CD4-positive, CD25-positive, alpha-beta regulatory T cell (primary cell): ENCODE data around the gene CLDN6. TPM values are rescaled to one million over a fixed set of nuclear protein-coding genes. Genes with fewer than 3 reads are reported as not detected.

ENCODE experiments used
- ATAC-seq, 2 donors: fragments of 150-1000 bp; cut with Tn5 transposase; one replicate each; pipeline ENCODE4 v1.10.0; 2021; ENCODE audit warnings: low read depth in 2 of 2, moderate number of reproducible peaks in 2 of 2, moderate library complexity in 1 of 2
- DNase-seq, 3 donors: peaks; one replicate each; pipeline versions ENCODE4 v3.0.0 to v3.0.0-alpha.2; 2012 to 2022; ENCODE audit warnings: mixed read lengths in 1 of 3
- H3K27ac ChIP-seq: one replicate; pipeline ENCODE4 v1.7.0; 2013; ENCODE audit warnings: mild to moderate bottlenecking, low read length; ENCODE audit not compliant: insufficient read depth, poor library complexity, severe bottlenecking
- H3K27me3 ChIP-seq: one replicate; pipeline ENCODE4 v1.7.0; 2013; ENCODE audit warnings: low read length; ENCODE audit not compliant: control insufficient read depth, insufficient read depth
- H3K36me3 ChIP-seq: one replicate; pipeline ENCODE4 v1.7.0; 2013; ENCODE audit warnings: mild to moderate bottlenecking, low read length, moderate library complexity; ENCODE audit not compliant: control insufficient read depth, insufficient read depth
- H3K4me1 ChIP-seq: 2 replicates; pipeline ENCODE4 v1.7.0; 2013; ENCODE audit warnings: mild to moderate bottlenecking, low read length; ENCODE audit not compliant: insufficient read depth, control insufficient read depth, poor library complexity, severe bottlenecking
- H3K4me3 ChIP-seq: one replicate; pipeline ENCODE4 v1.7.0; 2013; ENCODE audit warnings: low read depth, mild to moderate bottlenecking, low read length, moderate library complexity
- H3K9me3 ChIP-seq, 2 experiments: 1 replicate in 1 of 2; 2 replicates in 1 of 2; pipeline ENCODE4 v1.7.0; 2013; ENCODE audit warnings: low read length in 2 of 2, mild to moderate bottlenecking in 1 of 2, moderate library complexity in 1 of 2; ENCODE audit not compliant: control insufficient read depth in 2 of 2
- H3K27ac Mint-ChIP-seq, 3 donors: one replicate each; pipeline ENCODE4 v1.8.0; 2020 to 2022; ENCODE audit warnings: mild to moderate bottlenecking in 3 of 3, mixed read lengths in 3 of 3, moderate library complexity in 2 of 3
- H3K27me3 Mint-ChIP-seq: one replicate; pipeline ENCODE4 v1.8.0; 2022; ENCODE audit warnings: mild to moderate bottlenecking, mixed read lengths
- H3K36me3 Mint-ChIP-seq: one replicate; pipeline ENCODE4 v1.8.0; 2020; ENCODE audit warnings: mixed read lengths
- H3K4me1 Mint-ChIP-seq, 4 donors: one replicate each; pipeline ENCODE4 v1.8.0; 2020 to 2022; ENCODE audit warnings: mixed read lengths in 4 of 4, mild to moderate bottlenecking in 1 of 4
- H3K4me3 Mint-ChIP-seq, 4 donors: one replicate each; pipeline ENCODE4 v1.8.0; 2020 to 2022; ENCODE audit warnings: mild to moderate bottlenecking in 4 of 4, mixed read lengths in 4 of 4, moderate library complexity in 3 of 4
- H3K9me3 Mint-ChIP-seq, 7 donors: one replicate each; pipeline ENCODE4 v1.8.0; 2020 to 2022; ENCODE audit warnings: mixed read lengths in 7 of 7, mild to moderate bottlenecking in 3 of 7, moderate library complexity in 2 of 7
- polyA plus RNA-seq, 4 donors: library from polyadenylated mRNA; unstranded; fragments of 300-500 nt; fragmentation: Illumina TruSeq; gene quantifications; one replicate each; pipeline ENCODE4 v1.2.3, GENCODE V29; 2021
- total RNA-seq: library from RNA; stranded (reverse); gene quantifications from one replicate; pipeline ENCODE4 v1.2.3, GENCODE V29; 2022

CLDN6 gene
- total and polyA plus RNA-seq, 5 donors from 2014 or later = not detected

- Histone ChIP-seq H3K36me3 (no peaks in the 10 kb centered on the region), H3K4me3 (no peak overlapping the region), H3K27ac (no peak overlapping the region), H3K27me3 (no peaks in the 10 kb centered on the region), H3K9me3 (no peaks in the 10 kb centered on the region), H3K4me1 (peaks cover 26% of the 10 kb centered on the region)
- no peak for DNase-seq
- H3K27ac Mint-ChIP-seq = no peak overlapping the region
- peaks cover 0 to 33% (median 17%) of the 10 kb centered on the region in 4 donors for H3K4me1 Mint-ChIP-seq
- peaks cover 0 to 2% (median 0%) of the 10 kb centered on the region in 7 donors for H3K9me3 Mint-ChIP-seq
- H3K27me3 Mint-ChIP-seq = peaks cover 17% of the 10 kb centered on the region
- no peak for ATAC-seq
- H3K36me3 Mint-ChIP-seq = peaks cover 10% of the 10 kb centered on the region
- peak overlapping the region in 1 of 4 donors; percentile 25 for H3K4me3 Mint-ChIP-seq
These were observed 32.0 kb upstream of the CLDN6 start for GRCh38 chr16:3049921-3050481.

- Mint-ChIP-seq H3K27ac (peak overlapping the region in 1 of 3 donors; percentile 80), H3K27me3 (peaks cover 44% of the 10 kb centered on the region), H3K36me3 (no peaks in the 10 kb centered on the region), H3K9me3 (peaks cover 0 to 2% (median 0%) of the 10 kb centered on the region in 7 donors), H3K4me1 (peaks cover 0 to 30% (median 15%) of the 10 kb centered on the region in 4 donors), H3K4me3 (peak overlapping the region in 3 of 4 donors; percentile 29 to 64 (median 33))
- Histone ChIP-seq H3K9me3 (no peaks in the 10 kb centered on the region), H3K36me3 (no peaks in the 10 kb centered on the region), H3K27me3 (peaks cover 10% of the 10 kb centered on the region), H3K4me1 (peaks cover 26% of the 10 kb centered on the region), H3K27ac (no peak overlapping the region), H3K4me3 (no peak overlapping the region)
- DNase-seq = no peak
- ATAC-seq = no peak
These were observed 29.4 kb upstream of the CLDN6 start for GRCh38 chr16:3047387-3047720.

- ATAC-seq = peak in 1 of 2 donors; percentile 23
- peaks cover 26% of the 10 kb centered on the region for H3K4me1 ChIP-seq
- Mint-ChIP-seq H3K36me3 (no peaks in the 10 kb centered on the region), H3K27ac (peak overlapping the region in 2 of 3 donors; percentile 76 to 80), H3K4me1 (peaks cover 0 to 27% (median 12%) of the 10 kb centered on the region in 4 donors), H3K4me3 (peak overlapping the region; percentile 29 to 88 (median 62)), H3K9me3 (peaks cover 0 to 2% (median 0%) of the 10 kb centered on the region in 7 donors), H3K27me3 (peaks cover 44% of the 10 kb centered on the region)
- H3K4me3 ChIP-seq = no peak overlapping the region
- no peaks in the 10 kb centered on the region for H3K9me3 ChIP-seq
- no peak for DNase-seq
- no peaks in the 10 kb centered on the region for H3K36me3 ChIP-seq
- peaks cover 10% of the 10 kb centered on the region for H3K27me3 ChIP-seq
- H3K27ac ChIP-seq = no peak overlapping the region
These were observed 28.8 kb upstream of the CLDN6 start for GRCh38 chr16:3046641-3047386.

GRCh38 chr16:3045758-3046640 lies 28.0 kb upstream of the CLDN6 start, which contains the start of gene MMP25:
Gene MMP25 (plus strand): TSS chr16:3046561. CDS start chr16:3046918, 357 bp downstream.
- peak within 1 kb of the TSS; percentile 31 for H3K4me3 ChIP-seq
- H3K4me1 ChIP-seq = peaks cover 26% of the 10 kb centered on the region
- DNase-seq (no peak), ATAC-seq (peak; percentile 22 to 34)
- peak within 1 kb of the TSS in 2 of 3 donors; percentile 76 to 80 for H3K27ac Mint-ChIP-seq
- peaks cover 0 to 2% (median 0%) of the 10 kb centered on the region in 7 donors for H3K9me3 Mint-ChIP-seq
- H3K4me1 Mint-ChIP-seq = peaks cover 0 to 27% (median 12%) of the 10 kb centered on the region in 4 donors
- no peaks in the 10 kb centered on the region for H3K36me3 Mint-ChIP-seq
- H3K27ac ChIP-seq = no peak within 1 kb of the TSS
- peak within 1 kb of the TSS; percentile 76 to 88 (median 79) for H3K4me3 Mint-ChIP-seq
- peaks cover 50% of the 10 kb centered on the region for H3K27me3 Mint-ChIP-seq
- no peaks in the 10 kb centered on the region for H3K9me3 ChIP-seq
- peaks cover 14% of the 10 kb centered on the region for H3K27me3 ChIP-seq
- H3K36me3 ChIP-seq = no peaks in the 10 kb centered on the region

GRCh38 chr16:3044708-3045107 lies 26.7 kb upstream of the CLDN6 start:
- H3K9me3 ChIP-seq = no peaks in the 10 kb centered on the region
- ATAC-seq (no peak), DNase-seq (no peak)
- no peak overlapping the region for H3K27ac ChIP-seq
- Mint-ChIP-seq H3K27ac (no peak overlapping the region), H3K36me3 (no peaks in the 10 kb centered on the region), H3K27me3 (peaks cover 63% of the 10 kb centered on the region), H3K9me3 (peaks cover 0 to 2% (median 0%) of the 10 kb centered on the region in 7 donors), H3K4me3 (peak overlapping the region; percentile 54 to 81 (median 76)), H3K4me1 (peaks cover 0 to 27% (median 12%) of the 10 kb centered on the region in 4 donors)
- H3K36me3 ChIP-seq = no peaks in the 10 kb centered on the region
- H3K4me3 ChIP-seq = no peak overlapping the region
- H3K27me3 ChIP-seq = peaks cover 17% of the 10 kb centered on the region
- peaks cover 26% of the 10 kb centered on the region for H3K4me1 ChIP-seq

- ATAC-seq (no peak), DNase-seq (no peak)
- Histone ChIP-seq H3K9me3 (no peaks in the 10 kb centered on the region), H3K4me3 (no peak overlapping the region), H3K36me3 (no peaks in the 10 kb centered on the region), H3K4me1 (peaks cover 26% of the 10 kb centered on the region), H3K27ac (no peak overlapping the region), H3K27me3 (peaks cover 29% of the 10 kb centered on the region)
- Mint-ChIP-seq H3K9me3 (peaks cover 0 to 2% (median 0%) of the 10 kb centered on the region in 7 donors), H3K4me3 (no peak overlapping the region), H3K27ac (no peak overlapping the region), H3K27me3 (peaks cover 78% of the 10 kb centered on the region), H3K36me3 (no peaks in the 10 kb centered on the region), H3K4me1 (peaks cover 0 to 20% (median 8%) of the 10 kb centered on the region in 4 donors)
These were observed 24.4 kb upstream of the CLDN6 start for GRCh38 chr16:3042376-3042775.

GRCh38 chr16:3038896-3039295 lies 20.9 kb upstream of the CLDN6 start:
- Mint-ChIP-seq H3K36me3 (no peaks in the 10 kb centered on the region), H3K27ac (peak overlapping the region in 1 of 3 donors; percentile 32), H3K4me1 (peaks cover 0 to 12% (median 2%) of the 10 kb centered on the region in 4 donors), H3K4me3 (no peak overlapping the region), H3K9me3 (peaks cover 0 to 5% (median 0%) of the 10 kb centered on the region in 7 donors), H3K27me3 (peaks cover 82% of the 10 kb centered on the region)
- DNase-seq (no peak), ATAC-seq (no peak)
- H3K36me3 ChIP-seq = no peaks in the 10 kb centered on the region
- peaks cover 34% of the 10 kb centered on the region for H3K27me3 ChIP-seq
- H3K4me1 ChIP-seq = peaks cover 16% of the 10 kb centered on the region
- no peak overlapping the region for H3K4me3 ChIP-seq
- H3K9me3 ChIP-seq = no peaks in the 10 kb centered on the region
- no peak overlapping the region for H3K27ac ChIP-seq
